GM21576 (cell line): ENCODE results near the gene WDR45B.
"Not testable (repeated sequence)": the region's sequence is repeated elsewhere in the genome, so short reads cannot be mapped to it uniquely, and the experiment has no call there.

Source experiments
- ATAC-seq: cut with Tn5 transposase; IDR thresholded peaks from one replicate; pipeline ENCODE4 v1.9.1; 2021; ENCODE audit warnings: mild to moderate bottlenecking, moderate library complexity; ENCODE audit not compliant: unreplicated experiment

The WDR45B gene

DNA sequence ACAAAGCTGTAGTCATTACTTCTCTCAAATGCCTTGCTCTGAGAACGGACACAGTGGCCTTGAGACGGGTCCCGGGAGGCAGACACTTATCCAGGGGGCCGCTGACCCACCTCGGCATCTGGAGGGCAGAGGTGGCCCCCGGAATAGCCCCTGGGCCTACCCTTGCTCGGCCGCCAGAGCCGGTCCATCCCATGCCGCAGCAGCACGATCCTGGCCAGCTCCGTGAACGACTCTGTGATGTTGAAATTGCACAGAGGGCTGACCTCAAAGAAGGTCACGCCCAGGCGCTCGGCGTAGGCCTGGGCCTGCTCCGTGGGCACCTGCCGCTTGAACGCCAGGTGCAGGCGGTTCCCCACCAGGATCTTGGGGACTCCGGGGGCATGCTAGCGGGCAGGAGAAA, 10.1 kb upstream of the WDR45B start:
- no peak for ATAC-seq

DNA sequence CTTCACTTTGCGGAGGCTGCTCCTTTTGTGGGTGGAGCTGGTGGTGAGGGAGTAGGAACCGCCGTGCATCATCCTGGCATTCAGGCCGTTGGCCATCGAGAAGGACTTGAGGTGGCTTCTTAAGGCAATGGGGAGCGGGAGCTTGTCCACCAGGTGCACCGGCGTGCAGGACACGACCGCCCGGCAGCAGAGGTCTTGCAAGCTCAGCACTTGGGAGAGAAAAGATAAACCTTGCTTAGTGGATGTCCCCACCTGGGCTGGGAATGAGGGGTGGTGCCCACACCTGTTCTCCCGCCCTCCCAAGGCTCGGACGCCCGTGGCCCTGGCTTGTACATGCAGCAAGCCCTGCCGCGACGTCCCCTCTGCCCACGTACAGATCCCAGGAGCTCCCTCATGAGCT, 9.7 kb upstream of the WDR45B start:
- no peak for ATAC-seq

DNA sequence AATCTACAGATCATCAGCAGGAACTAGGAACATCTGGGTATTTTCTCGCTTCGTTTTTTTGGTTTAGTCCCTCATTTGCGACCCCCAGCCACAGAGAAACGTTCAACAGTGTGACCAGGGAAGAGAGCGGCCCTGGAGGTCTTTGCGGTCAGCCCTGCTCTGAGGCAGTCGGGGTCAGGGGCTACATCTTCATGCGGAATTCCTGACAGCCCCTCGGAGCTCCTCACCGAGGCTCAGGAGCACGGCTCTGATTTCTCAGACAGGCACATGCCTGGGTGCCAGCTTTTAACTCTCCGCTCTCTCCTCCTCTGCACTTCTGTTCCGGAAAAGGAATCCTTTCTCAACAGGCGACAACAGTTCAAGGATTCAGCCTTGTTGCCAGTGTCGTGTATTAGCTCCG, 8.0 kb upstream of the WDR45B start:
- ATAC-seq = no peak

DNA sequence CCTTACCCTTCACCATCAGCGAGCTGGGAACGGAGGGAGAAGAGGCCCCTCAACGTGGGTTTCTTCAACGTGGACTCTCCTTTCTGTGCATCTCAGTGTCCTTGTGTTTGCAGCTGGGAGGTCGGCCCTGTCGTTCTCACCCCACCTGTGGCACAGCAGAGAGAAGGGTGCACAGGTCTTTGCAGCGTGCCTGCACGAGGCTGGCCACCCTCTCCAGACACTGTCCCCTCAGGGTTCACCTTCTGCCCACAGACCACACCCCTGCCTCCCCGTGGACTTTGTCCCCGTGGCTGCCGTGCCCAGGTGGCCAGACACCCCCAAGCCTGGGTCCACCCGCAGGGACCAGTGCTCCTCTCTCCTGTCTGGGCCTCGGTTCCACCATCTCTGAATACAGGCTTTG, 7.3 kb upstream of the WDR45B start:
- ATAC-seq = no peak

DNA sequence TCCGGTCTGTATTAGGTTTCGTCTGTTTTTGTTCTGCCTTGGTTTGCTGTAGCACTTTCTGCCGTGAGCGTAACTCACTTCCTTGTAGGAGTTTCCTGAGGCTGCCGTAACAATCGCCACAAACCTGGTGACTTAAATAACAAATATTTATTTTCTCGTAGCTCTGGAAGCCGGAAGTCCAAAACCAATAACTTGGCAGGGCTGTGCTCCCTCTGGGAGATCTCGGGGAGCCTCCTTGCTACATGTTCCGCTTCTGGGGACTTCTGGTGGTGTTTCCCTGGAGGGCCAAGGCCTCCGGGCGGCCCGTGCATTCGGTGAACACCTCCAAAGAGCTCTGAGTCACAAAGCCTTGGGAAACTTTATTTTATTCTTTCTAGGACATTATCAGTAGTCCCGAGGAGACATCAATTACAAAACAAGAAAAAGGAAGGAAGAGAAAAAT, 6.8 kb upstream of the WDR45B start:
- ATAC-seq = no peak

DNA sequence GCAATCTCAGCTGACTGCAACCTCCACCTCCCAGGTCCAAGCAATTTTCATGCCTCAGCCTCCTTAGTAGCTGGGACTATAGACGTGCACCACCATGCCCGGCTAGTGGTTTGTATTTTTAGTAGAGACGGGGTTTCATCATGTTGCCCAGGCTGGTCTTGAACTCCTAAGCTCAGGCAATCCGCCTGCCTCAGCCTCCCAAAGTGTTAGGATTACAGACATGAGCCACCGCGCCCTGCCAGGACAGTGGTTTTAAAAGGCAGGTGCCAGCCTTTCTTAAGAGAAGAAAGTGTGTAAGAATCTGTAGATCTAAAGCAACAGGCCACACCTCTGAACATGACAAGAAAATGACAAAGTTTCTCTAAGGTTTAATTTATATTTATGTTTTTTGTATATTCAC, 6.4 kb upstream of the WDR45B start:
- ATAC-seq = not testable (repeated sequence)

DNA sequence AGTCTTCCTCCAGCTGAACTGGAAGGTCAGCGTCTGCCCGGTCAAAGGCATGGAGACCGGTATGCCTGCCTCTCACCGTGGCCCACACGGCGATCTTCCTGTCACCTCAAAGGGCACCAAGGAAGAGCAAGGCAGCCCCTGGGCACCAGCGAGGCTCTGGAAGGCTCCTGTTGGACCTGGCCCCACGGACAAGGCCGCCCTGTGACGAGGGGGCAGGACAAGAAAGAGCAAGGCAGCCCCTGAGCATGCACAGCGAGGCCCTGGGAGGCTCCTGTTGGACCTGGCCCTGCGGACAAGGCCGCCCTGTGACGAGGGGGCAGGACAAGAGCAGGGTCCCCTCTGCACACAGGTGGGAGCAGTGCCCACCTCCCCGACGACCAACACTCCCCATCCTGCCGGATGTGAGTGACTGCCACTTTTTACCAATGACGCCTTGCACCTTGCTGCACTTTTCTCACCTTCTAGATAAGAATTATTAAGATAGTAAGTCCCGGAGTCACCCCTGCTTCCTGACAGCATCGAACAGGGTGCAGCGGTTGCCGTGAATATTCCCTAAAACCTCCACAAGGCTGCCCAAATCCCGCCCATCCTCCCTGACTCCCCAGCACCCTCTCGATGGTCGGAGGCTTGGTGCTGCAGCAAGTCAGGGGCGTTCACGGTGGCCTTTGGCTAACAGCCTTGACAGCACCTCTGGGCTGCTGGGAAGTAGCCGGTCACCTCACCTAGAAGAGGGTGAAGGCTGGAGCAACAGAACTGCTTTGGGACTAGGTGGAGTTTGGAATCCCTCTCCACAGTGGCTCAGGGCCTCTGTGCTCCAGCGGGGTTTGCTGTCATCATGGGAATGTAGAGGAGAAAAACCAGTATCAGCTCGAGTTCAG, 5.6 kb upstream of the WDR45B start:
- ATAC-seq = no peak

DNA sequence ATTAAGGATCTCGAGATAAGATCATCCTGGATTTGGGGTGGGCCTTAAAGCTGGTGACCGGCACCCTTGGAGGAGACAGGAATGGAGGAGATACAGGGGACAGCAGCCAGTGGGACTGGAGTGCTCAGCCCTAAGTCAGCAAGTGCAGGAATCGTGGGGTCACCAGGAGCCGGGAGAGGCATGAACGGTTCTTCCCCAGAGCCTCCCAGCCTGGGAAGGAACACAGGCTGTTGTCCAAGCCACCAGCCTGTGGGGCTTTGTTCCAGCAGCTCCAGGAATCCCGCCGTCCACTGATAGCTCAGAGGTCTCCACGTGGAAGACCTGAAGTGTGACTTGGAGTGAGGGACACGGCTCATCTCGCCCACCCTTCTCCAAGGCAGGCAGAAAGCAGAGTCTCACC, 2.5 kb upstream of the WDR45B start:
- no peak for ATAC-seq

DNA sequence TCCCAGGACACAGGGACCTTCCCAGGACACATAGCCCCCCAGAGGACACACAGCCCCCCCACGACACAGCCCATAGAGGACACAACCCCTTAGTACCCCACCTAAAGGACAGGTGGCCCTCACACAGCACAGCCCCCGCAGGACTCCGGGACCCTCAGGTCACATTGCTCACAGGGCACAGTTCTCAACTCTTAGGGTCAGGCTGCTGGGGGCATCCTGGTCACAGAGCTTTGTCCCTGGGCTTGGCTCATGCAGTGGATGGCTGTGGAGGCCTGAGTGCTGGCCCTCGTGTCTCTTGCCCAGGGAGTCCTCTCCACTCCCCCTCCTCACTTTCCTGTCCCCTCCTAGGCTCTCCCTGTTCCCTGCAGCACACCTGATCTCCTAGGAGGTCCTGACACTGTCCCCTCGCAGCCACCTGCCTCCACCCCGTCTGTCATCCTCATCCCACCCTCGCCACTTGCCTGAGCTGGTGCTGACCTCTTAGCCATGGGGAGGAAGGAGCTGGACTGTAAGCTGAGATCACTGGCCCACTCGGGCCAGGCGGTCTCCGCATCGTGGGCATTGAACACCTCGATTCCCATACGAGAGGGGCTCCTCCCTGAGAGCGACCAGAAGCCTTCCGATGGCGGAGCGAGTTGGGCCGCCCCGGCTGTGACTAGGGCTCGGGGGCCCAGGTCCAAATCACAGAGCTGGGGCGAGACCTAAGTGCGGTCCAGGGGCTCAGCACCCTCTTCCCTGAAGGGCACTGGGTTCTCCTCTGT, 1.4 kb upstream of the WDR45B start:
- ATAC-seq = no peak

DNA sequence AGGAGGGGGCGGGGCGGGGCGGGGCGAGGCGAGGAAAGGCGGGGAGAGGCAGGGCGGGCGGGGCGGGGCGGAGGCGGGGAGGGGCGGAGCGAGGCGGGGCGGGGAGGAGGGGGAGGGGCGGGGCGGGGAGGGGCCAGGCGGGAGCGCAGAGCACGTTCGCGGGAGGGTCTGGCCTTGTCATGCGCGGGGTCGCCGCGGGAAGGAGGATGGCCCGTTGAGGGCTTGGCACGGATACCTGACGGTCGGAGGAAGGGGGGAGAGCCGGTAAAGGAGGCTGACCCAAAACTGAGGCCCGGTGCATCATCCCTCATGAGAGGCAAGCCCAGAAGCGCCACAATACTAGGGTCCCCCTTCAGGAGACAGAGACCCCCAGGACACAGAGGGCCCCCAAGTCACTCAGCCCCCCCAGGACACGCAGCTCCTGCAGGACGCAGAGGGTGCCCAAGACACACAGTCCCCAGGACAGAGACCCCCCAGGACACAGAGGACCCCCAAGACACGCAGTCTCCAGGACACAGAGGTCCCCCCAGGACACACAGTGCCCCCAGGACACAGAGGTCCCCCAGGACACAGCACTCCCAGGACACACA, 593 bp upstream of the WDR45B start:
- ATAC-seq = no peak

DNA sequence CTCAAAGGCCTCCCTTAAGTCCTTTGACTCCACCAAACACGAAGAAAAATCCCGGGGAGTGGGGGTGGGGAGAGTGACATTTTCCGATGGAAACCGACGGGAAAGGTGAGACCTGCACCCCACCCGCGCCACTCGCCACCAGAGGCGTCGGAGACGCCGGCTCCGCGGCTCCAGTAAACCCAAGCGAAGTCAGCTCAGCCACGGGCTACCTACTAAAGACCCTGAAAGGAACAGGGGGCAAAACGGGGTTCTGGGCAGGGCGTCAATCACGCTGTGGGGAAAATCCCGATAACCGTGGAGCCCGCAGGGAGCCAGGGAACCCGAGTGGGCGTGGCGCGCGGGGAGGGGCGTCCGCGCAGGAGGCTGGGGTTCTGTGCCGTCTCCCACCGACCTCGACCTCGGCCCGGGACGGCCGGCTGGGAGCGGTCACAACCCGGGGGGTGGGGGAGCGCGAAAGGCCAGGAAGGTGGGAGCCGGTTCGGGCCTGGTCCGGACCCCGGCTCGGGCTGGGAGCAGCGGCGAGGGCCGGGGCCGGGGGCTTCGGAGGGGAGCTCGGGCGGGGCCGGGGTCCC, 565 bp downstream of the WDR45B start:
- peak; percentile 14 for ATAC-seq

DNA sequence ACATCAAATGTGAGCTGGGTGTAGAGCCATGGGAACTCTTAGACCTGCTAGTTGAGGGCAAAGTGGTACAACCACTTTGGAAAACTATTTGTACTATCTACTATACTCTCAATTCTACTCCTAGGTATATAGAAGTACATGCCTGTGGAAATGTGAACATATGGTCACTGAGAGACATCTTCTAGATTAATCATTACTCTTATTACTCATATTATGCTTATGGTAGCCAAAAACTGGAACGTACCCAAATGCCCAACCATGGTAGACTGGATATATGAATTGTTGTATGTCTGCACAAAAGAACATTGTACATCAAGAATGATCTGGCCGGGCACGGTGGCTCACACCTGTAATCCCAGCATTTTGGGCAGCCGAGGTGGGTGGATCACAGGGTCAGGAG, 2.7 kb downstream of the WDR45B start:
- ATAC-seq = no peak

DNA sequence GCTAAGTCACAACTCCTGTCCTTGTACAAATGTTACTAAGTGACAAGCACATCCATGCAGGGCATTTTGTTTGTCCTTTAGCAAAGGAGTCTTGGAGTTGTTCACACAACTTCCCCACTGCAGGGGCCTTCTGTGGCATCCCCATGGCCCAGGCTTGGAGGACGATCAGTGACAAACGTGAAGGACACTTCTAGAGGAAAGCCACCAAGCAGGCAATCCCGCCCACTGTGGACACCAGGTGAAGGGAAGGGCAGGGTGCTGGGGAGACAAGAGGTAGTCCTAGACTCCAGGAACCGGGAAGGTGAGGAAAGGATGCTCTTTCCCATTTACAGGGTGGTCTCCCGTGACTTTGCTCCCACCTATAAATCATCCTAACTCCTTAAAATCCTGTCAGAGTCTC, 4.1 kb downstream of the WDR45B start:
- ATAC-seq = no peak

DNA sequence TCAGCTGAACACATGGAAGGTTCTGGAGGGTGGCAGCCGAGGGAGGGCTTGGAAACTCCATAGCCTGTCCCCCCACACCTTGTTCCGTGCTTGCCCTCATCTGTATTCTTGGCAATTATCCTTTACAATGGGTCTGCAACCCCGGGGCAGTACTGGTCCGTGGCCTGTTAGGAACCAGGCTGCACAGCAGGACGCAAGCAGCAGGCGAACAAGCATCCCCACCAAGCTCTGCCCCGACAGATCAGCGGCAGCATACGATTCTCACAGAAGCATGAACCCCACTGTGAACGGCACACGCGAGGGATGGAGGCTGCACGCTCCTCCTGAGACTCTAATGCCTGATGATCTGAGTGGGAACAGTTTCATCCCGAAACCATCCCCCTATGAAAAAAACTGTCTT, 6.2 kb downstream of the WDR45B start:
- ATAC-seq = no peak

DNA sequence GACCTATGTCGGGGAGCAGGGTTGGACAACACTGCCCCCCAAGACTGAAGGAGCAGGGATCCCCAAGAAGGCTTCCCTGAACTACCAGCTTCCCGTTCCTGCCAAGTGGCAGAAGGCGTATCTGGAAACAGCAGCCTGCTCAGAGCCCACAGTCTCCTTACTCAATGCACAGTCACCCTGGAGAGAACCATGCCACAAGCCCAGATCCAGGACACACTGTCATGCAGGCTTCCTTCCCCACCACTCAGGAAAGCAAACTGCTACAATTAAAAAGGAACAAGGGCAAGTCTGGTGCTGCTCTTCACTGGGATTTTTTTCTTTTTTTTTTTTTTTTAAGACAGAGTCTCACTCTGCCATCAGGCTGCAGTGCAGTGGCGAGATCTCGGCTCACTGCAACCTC, 8.2 kb downstream of the WDR45B start:
- no peak for ATAC-seq

DNA sequence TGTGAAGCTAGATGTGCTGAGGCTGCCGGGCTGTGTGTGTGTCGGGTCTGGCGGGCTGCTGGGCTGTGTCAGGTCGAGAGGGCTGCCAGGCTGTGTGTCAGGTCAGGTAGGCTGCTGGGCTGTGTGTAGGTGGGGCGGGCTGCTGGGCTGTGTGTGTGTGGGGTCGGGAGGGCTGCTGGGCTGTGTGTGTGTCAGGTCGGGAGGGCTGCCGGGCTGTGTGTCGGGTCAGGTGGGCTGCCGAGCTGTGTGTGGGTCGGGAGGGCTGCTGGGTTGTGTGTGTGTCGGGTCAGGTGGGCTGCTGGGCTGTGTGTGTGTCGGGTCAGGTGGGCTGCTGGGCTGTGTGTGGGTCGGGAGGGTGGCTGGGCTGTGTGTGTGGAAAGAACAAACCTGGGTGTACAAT, 8.6 kb downstream of the WDR45B start:
- no peak for ATAC-seq

DNA sequence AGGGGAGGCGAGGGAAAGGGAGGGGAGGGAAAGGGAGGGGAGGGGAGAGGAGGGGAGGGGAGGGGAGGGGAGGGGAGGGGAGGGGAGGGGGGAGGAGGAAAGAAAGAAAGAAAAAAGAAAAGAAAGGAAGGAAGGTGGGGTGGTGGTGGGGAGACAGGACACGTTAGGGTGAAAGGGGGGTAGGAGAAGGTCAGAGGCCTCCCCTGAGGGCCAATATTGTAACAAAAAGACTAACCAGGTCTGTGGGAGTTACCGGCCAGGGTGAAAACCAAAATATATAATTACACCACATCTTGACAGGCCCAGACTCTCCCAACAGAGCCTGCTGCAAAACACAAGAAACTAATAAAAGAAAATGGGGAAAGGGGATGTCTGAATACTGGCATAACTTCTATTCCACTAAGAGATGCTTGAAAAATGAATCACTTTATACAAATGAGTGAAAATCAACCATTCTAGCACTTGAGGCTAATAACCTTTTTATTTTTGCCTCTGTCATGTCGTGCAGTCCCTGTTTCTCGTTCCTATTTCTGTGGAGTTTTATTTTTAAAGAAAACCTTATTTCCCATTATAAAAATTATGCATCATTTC, 10.0 kb downstream of the WDR45B start:
- no peak for ATAC-seq

DNA sequence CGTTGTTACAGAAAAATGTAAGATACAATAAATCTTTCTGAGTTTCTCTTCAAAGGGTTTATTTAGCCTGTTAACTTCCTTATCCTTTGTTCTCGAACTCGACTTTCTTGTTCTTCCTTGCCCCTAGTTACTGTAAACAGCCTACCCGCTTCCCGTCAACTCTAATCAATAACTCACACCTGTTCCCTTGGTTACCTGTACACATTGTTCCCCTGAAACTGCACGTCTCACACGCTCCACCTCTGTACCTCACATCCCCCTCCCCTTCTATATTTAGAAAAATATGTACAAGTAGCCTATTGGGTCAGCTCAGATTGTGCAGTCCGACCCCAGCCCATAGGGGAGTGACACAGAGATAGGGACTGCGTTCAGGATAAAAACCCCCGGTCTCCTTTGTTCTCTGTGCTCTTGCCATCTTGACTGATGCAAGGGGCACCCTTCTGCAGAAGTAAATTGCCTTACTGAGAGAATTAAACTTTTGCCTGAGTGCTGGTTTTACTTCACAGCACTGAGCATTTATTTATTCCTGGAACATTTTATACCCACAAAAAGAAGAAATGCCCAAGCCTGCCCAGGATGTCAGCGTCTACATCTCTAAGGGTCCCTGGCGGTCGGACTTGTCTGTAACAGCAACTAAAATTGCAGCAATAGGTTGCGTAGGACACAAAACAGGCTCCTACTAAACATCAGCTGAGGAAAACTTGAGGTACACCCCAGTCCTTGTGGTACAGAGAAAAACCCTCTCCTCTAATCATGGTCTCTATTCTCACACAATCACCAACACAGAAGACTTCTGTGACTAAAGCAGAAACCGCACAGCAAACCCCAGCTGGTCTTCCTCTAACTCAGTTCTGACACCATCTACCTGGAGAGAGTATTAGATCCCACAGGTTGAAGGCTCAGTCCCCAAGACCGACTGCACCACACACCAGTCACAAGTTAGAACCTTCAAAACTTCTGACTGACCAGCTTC, 11.3 kb downstream of the WDR45B start:
- no peak for ATAC-seq

DNA sequence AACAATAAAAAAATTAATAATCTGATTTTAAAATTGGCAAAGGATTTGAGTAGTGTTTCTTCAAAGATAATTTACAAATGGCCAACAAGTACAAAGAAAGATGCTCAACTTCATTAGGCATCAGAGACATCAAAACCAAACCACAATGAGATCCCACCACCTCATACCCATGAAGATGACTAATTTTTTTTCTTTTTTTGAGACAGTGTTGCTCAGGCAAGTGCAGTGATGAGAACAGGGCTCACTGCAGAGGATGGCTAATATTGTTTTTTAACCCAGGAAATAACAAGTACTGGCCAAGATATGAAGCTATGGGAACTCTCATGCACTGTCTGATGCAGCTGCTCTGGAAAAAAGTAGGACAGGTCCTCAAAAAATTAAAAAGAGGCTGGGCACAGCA, 14.9 kb downstream of the WDR45B start:
- ATAC-seq = no peak

DNA sequence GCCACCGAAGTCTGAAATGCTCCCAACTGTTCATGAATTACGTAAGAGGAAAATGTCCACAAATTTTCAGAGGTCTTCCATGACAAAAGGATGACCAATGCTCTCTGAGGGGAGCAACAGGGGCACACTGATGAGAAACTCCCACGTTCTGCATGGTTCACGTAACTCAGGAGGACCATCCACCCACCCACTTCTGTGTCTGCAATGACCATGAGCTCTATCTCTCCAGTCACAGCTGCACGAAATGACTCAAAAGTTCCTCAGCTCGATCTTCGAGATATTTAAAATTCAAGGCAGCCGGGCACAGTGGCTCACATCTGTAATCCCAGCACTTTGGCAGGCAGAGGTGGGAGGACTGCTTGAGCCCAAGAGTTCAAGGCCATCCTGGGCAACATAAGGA, 15.8 kb downstream of the WDR45B start:
- ATAC-seq = no peak
